ENCODE measurements around the gene ACTA1. TPM values are rescaled to one million over a fixed set of nuclear protein-coding genes. Genes with fewer than 3 reads are reported as not detected.

The ACTA1 gene
- total and polyA plus RNA-seq, 9 of the 15 experiments (the other 6 are each of a cell fraction or from before 2014, with no cell fraction given): 0.07 to 0.36 TPM; not detected in 7

DNA sequence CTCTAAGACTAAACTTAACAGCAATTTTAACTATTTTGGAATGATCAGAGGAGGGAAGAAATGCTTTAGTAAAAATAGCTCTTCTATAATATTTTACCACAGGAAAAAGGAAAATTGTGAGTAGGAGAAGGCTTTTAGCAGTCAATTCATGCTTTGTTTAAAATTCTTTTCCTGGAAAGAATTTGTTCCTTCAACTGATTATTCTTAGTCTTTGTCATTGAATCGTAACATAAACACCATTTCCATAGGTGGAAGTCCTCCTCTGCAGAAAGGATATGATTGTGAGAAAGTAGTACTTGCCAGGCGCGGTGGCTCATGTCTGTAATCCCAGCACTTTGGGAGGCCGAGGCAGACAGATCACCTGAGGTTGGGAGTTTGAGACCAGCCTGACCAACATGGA, 11.9 kb upstream of the ACTA1 start:
- H3K9me1 ChIP-seq (ENCODE audit: control insufficient read depth, insufficient read depth, low read length): no peaks in the 10 kb centered on the region
- H3K36me3 ChIP-seq (ENCODE audit: control insufficient read depth, insufficient read depth, low read length): peaks cover 66% of the 10 kb centered on the region
- ChIA-PET CTCF (ENCODE audit: low intra/inter-chr PET ratio) (no interaction called here), POLR2A (interaction anchor here (1.2 kb wide), 1 partner anchor 8 kb away, joined by 4 read pairs; no protein-coding TSS in a partner anchor)
- FAIRE-seq (no peak), ATAC-seq (no peak), DNase-seq (ENCODE audit: extremely low read depth in 1 of 4, low spot score in 3 of 4) (no peak)
- 95% methylated on average over 4 of the region's 4 CpGs for WGBS (ENCODE audit: insufficient coverage, low coverage, missing lambda C conversion rate)
- no peaks in the 10 kb centered on the region for H4K20me1 ChIP-seq (replicated peaks; ENCODE audit: control insufficient read depth, insufficient read depth, low read length)
- H3K27me3 ChIP-seq (ENCODE audit: control insufficient read depth in 2 of 2, insufficient read depth in 2 of 2, low read length in 2 of 2): no peaks in the 10 kb centered on the region
- BruUV-seq (replicated peaks): no TSS peak
- no peaks in the 10 kb centered on the region for H3K9me3 ChIP-seq (replicated peaks; ENCODE audit: control insufficient read depth, insufficient read depth, low read depth, low read length)
- H3K4me3 ChIP-seq: no peak overlapping the region
- intact Hi-C loops (cut with micrococcal nuclease): no loop called here
- no peak overlapping the region for H3K9ac ChIP-seq (ENCODE audit: insufficient read depth in 1 of 2, low read depth in 2 of 2, low read length in 2 of 2)
- no peak overlapping the region for H2AFZ ChIP-seq (ENCODE audit: low read depth, low read length)
- no peak overlapping the region for H3K4me2 ChIP-seq (ENCODE audit: insufficient read depth, low read length)
- peaks cover 0 to 8% of the 10 kb centered on the region in 2 experiments; a peak in 2 of 5 replicates for H3K4me1 ChIP-seq (replicated peaks in 1 of 2; ENCODE audit: control insufficient read depth in 2 of 2, insufficient read depth in 2 of 2, low read length in 2 of 2)
- H3K27ac ChIP-seq (ENCODE audit: extremely low read depth, low read depth, low read length): no peak overlapping the region
- in situ Hi-C loops (cut with MboI): no loop called here
- H3K79me2 ChIP-seq (ENCODE audit: control insufficient read depth, insufficient read depth, low read length): no peaks in the 10 kb centered on the region
- TF ChIP-seq POLR2G (IDR thresholded peaks at IDR 0.05; ENCODE audit: low read depth, low read length) (no peak), NR2C1 (IDR thresholded peaks at IDR 0.05) (no peak), NR2C1 (tag; IDR thresholded peaks at IDR 0.05) (no peak), ZFP30 (CRISPR knock-in tag; IDR thresholded peaks at IDR 0.05; ENCODE audit: borderline replicate concordance) (no peak), RBM15 (IDR thresholded peaks at IDR 0.05; ENCODE audit: insufficient read depth, low read length) (no peak), PHTF2 (CRISPR knock-in tag; IDR thresholded peaks at IDR 0.05) (no peak), SMARCA5 (IDR thresholded peaks at IDR 0.05) (no peak), BACH1 (tag; IDR thresholded peaks at IDR 0.05) (no peak)
- TF ChIP-seq, protein P1, sequence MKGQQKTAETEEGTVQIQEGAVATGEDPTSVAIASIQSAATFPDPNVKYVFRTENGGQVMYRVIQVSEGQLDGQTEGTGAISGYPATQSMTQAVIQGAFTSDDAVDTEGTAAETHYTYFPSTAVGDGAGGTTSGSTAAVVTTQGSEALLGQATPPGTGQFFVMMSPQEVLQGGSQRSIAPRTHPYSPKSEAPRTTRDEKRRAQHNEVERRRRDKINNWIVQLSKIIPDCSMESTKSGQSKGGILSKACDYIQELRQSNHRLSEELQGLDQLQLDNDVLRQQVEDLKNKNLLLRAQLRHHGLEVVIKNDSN (CRISPR knock-in tag; IDR thresholded peaks at IDR 0.05): no peak
- TF ChIP-seq, protein P2, sequence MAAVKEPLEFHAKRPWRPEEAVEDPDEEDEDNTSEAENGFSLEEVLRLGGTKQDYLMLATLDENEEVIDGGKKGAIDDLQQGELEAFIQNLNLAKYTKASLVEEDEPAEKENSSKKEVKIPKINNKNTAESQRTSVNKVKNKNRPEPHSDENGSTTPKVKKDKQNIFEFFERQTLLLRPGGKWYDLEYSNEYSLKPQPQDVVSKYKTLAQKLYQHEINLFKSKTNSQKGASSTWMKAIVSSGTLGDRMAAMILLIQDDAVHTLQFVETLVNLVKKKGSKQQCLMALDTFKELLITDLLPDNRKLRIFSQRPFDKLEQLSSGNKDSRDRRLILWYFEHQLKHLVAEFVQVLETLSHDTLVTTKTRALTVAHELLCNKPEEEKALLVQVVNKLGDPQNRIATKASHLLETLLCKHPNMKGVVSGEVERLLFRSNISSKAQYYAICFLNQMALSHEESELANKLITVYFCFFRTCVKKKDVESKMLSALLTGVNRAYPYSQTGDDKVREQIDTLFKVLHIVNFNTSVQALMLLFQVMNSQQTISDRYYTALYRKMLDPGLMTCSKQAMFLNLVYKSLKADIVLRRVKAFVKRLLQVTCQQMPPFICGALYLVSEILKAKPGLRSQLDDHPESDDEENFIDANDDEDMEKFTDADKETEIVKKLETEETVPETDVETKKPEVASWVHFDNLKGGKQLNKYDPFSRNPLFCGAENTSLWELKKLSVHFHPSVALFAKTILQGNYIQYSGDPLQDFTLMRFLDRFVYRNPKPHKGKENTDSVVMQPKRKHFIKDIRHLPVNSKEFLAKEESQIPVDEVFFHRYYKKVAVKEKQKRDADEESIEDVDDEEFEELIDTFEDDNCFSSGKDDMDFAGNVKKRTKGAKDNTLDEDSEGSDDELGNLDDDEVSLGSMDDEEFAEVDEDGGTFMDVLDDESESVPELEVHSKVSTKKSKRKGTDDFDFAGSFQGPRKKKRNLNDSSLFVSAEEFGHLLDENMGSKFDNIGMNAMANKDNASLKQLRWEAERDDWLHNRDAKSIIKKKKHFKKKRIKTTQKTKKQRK (IDR thresholded peaks at IDR 0.05; ENCODE audit: borderline replicate concordance, low read depth, low read length): no peak
- TF ChIP-seq, protein P3, sequence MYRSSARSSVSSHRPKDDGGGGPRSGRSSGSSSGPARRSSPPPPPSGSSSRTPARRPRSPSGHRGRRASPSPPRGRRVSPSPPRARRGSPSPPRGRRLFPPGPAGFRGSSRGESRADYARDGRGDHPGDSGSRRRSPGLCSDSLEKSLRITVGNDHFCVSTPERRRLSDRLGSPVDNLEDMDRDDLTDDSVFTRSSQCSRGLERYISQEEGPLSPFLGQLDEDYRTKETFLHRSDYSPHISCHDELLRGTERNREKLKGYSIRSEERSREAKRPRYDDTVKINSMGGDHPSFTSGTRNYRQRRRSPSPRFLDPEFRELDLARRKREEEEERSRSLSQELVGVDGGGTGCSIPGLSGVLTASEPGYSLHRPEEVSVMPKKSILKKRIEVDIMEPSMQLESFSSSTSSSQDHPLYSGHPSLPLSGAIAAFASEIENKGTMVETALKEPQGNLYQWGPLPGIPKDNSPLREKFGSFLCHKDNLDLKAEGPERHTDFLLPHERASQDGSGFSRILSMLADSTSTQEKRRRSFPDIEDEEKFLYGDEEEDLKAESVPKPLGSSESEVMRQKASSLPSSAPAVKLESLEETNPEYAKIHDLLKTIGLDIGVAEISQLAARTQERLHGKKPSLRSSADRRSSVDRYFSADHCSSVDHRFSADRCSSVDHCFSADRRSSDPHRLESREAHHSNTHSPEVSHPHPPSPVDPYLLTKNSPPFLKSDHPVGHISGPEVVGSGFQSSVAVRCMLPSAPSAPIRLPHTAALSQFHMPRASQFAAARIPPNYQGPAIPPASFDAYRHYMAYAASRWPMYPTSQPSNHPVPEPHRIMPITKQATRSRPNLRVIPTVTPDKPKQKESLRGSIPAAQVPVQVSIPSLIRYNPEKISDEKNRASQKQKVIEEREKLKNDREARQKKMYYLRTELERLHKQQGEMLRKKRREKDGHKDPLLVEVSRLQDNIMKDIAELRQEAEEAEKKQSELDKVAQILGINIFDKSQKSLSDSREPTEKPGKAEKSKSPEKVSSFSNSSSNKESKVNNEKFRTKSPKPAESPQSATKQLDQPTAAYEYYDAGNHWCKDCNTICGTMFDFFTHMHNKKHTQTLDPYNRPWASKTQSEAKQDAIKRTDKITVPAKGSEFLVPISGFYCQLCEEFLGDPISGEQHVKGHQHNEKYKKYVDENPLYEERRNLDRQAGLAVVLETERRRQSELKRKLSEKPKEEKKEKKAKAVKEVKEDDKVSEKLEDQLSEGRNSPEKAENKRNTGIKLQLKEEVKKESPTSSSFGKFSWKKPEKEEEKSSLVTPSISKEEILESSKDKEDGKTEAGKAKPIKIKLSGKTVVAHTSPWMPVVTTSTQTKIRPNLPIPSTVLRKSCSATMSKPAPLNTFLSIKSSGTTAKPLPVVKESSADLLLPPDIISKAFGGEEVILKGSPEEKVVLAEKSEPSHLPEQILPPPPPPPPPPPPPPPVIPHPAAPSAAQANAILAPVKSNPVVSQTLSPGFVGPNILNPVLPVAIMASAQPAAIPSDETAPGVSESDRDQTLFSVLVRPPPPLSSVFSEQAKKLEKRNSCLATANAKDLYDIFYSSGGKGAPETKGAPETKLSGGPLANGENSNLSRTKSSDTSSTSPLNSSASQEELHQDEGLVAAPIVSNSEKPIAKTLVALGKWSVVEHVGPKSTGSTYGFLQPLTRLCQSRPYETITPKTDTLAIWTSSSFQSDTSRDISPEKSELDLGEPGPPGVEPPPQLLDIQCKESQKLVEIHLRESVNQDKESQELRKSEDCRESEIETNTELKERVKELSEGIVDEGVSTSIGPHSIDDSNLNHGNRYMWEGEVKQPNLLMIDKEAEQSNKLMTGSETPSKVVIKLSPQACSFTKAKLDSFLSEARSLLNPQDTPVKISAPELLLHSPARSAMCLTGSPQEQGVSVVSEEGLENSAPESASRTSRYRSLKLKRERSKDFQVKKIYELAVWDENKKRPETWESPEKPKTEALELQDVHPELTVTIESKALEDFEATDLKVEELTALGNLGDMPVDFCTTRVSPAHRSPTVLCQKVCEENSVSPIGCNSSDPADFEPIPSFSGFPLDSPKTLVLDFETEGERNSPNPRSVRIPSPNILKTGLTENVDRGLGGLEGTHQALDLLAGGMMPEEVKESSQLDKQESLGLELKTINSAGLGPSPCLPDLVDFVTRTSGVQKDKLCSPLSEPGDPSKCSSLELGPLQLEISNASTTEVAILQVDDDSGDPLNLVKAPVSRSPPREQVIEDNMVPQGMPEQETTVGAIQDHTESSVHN (IDR thresholded peaks at IDR 0.05; ENCODE audit: borderline replicate concordance in 1 of 2, low read depth in 1 of 2): no peak

All from K562 (cell line).